Ovary (tissue), 9 donors: ENCODE results near the gene ZC3H14. TPM values are rescaled to one million over a fixed set of nuclear protein-coding genes. Genes with fewer than 3 reads are reported as not detected.

Source experiments
- DNase-seq, 5 donors: peaks; one replicate each; pipeline ENCODE4 v3.0.0-alpha.2; 2019 to 2020
- H3K27ac ChIP-seq, 2 donors: fragments of 200-600 bp; one replicate each; pipeline versions ENCODE4 v1.5.1 to v1.8.0; 2019 to 2022
- H3K27me3 ChIP-seq: fragments of 200-600 bp; one replicate; pipeline ENCODE4 v1.8.0; 2022
- H3K36me3 ChIP-seq: fragments of 200-600 bp; sonication (generic); one replicate; pipeline ENCODE4 v1.5.1; 2019
- H3K4me1 ChIP-seq: one replicate; pipeline ENCODE4 v1.8.1; 2013; ENCODE audit warnings: mild to moderate bottlenecking, moderate library complexity; ENCODE audit not compliant: insufficient read depth
- H3K4me3 ChIP-seq: fragments of 200-600 bp; sonication (generic); one replicate; pipeline ENCODE4 v1.5.1; 2017
- H3K9me3 ChIP-seq, 2 donors: fragments of 200-600 bp in 1 of 2; sonication (generic) in 1 of 2; one replicate each; pipeline versions ENCODE4 v1.5.1 to v1.8.1; 2013 to 2019; ENCODE audit warnings: mild to moderate bottlenecking in 1 of 2, moderate library complexity in 1 of 2
- EP300 ChIP-seq: sonication (generic); formaldehyde crosslinking; IDR thresholded peaks from one replicate; pipeline ENCODE4 v1.6.1; 2017; ENCODE audit warnings: antibody characterized with exemption
- POLR2A ChIP-seq: fragments of 450-650 bp; IDR thresholded peaks from one replicate; pipeline ENCODE4 v1.6.1; 2017; ENCODE audit warnings: antibody characterized with exemption, mild to moderate bottlenecking, moderate library complexity
- WGBS, 3 donors: extraction: QIAGEN DNeasy Blood & Tissue Kit in 1 of 3; methylation state at CpG; one replicate each; pipeline versions ENCODE4 v1.1.5 to v1.1.7; 2013 to 2017; 5-methylcytosine and 5-hydroxymethylcytosine counted together
- intact Hi-C, 4 donors: fragments of 100-400 bp; cut with DNase I; formaldehyde crosslinking; loops; one replicate each; pipeline versions ENCODE4 v1.11.0 to v1.15.1; 2022 to 2023
- polyA plus RNA-seq, 2 donors: library from polyadenylated mRNA; stranded (reverse); fragments of 200-250 nt in 1 of 2; fragments of 350-450 nt in 1 of 2; fragmentation: Illumina TruSeq in 1 of 2; extraction: RNeasy Lipid Tissue Mini Kit (QIAGEN cat#74804) in 1 of 2; gene quantifications; one replicate each; pipeline ENCODE4 v1.2.3, GENCODE V29; 2013 to 2014
- total RNA-seq, 7 donors: library from RNA; depleted of rRNA in 2 of 7; stranded (reverse); fragments of >200 nt in 2 of 7; fragmentation: NEBNext Ultra II Directional in 3 of 7; extraction: Animal tissue kit (Norgen Biotek cat#: 25700) in 3 of 7; gene quantifications; one replicate each; pipeline versions ENCODE4 v1.1.0 to v1.2.4, GENCODE V29; 2016 to 2023
- TF ChIP-seq, protein P1 (sequence below), 3 donors: fragments of 450-650 bp in 2 of 3; fragments of 200-600 bp in 1 of 3; IDR thresholded peaks; one replicate each; pipeline versions ENCODE4 v1.5.1 to v1.8.0; 2016 to 2022; ENCODE audit warnings: antibody characterized with exemption in 3 of 3, mild to moderate bottlenecking in 1 of 3
- donor health status: DM: no; HTN: no; CAD: no; lungs with moderate emphysema.
- donor health status: DM: no; HTN: no; CAD: no.
- donor health status: Bipolar disorder and iron deficiency.
- donor health status: DM: yes; HTN: yes; CAD: no.
- donor health status: DM: no; HTN: no; CAD: no.
- donor health status: DM: yes; HTN: yes; CAD: no.

The ZC3H14 gene
- total and polyA plus RNA-seq, 9 donors: 30.2 to 63.2 (median 57.1) TPM

DNA sequence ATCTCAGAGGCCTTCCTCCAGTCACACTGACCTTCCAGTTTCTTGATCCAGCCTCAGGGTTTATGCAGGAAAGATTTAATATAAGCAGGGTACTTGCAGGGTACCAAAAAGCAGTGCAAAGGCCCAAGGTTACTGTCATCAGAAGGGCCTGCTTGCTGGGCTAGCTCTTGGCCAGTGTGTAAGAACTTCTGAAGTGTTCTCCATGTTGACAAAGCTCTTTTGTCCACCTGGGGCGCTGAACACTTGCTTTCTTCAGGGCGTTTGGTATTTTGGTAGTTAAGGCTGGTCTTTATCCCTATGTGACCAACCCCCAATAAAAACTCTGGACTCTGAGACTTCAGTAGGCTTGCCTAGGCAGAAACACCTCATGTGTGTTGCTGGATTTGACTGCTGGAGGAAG is 69.7 kb downstream of the ZC3H14 start:
- 79 to 88% (median 80%) methylated on average over 2 of the region's 2 CpGs for WGBS, 3 donors
- H3K4me3 ChIP-seq: no peak overlapping the region
- H3K9me3 ChIP-seq: no peaks in the 10 kb centered on the region
- H3K27ac ChIP-seq: no peak overlapping the region
- H3K36me3 ChIP-seq: no peaks in the 10 kb centered on the region
- H3K27me3 ChIP-seq: no peaks in the 10 kb centered on the region
- no peaks in the 10 kb centered on the region for H3K4me1 ChIP-seq
- no peak for DNase-seq
- intact Hi-C loops: no loop called here
- no peak for TF ChIP-seq EP300
- TF ChIP-seq, protein P1, sequence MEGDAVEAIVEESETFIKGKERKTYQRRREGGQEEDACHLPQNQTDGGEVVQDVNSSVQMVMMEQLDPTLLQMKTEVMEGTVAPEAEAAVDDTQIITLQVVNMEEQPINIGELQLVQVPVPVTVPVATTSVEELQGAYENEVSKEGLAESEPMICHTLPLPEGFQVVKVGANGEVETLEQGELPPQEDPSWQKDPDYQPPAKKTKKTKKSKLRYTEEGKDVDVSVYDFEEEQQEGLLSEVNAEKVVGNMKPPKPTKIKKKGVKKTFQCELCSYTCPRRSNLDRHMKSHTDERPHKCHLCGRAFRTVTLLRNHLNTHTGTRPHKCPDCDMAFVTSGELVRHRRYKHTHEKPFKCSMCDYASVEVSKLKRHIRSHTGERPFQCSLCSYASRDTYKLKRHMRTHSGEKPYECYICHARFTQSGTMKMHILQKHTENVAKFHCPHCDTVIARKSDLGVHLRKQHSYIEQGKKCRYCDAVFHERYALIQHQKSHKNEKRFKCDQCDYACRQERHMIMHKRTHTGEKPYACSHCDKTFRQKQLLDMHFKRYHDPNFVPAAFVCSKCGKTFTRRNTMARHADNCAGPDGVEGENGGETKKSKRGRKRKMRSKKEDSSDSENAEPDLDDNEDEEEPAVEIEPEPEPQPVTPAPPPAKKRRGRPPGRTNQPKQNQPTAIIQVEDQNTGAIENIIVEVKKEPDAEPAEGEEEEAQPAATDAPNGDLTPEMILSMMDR (IDR thresholded peaks at IDR 0.05): no peak
- no peak for TF ChIP-seq POLR2A

DNA sequence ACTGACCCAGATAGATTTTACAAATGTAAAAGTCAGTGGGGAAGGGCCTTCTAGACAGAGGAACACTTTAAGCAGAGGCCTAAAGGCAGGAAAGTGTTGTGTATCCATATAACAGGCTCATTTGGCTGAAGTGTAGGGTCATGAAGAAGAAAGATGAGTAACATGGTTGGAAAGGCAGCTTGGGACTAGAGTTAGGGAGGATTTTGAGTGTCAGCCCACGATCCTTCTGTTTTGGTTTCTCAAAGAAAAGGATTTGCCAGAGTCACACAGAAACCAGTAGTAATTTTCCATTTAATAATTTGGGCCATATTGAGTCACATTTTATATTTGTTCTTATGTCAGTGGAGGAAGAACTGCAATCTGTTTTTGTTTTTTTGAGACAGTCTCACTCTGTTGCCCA is 76.4 kb downstream of the ZC3H14 start:
- Histone ChIP-seq H3K4me3 (no peak overlapping the region), H3K36me3 (no peaks in the 10 kb centered on the region), H3K4me1 (no peaks in the 10 kb centered on the region), H3K27ac (no peak overlapping the region), H3K9me3 (no peaks in the 10 kb centered on the region), H3K27me3 (no peaks in the 10 kb centered on the region)
- 63 to 86% (median 84%) methylated on average over 1 of the region's 1 CpG for WGBS, 3 donors
- no peak for DNase-seq
- intact Hi-C loops: no loop called here
- TF ChIP-seq, protein P1 (IDR thresholded peaks at IDR 0.05): no peak

DNA sequence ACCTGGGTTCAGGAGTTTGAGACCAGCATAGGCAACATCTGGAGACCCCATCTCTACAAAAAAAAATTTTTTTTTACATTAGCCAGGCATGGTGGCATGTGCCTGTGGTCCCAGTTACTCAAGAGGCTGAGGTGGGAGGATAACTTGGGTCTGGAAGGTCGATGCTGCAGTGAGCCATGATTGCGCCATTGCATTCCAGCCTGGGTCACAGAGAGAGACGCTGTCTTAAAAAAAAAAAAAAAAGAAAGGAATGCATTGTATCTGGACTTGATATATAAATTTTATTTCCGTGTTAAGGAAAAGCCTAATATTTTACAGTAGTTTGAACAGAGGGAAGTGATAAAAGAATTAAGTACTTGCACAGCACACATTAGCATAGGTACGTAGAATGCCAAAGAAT is 97.2 kb downstream of the ZC3H14 start:
- Histone ChIP-seq H3K27ac (no peak overlapping the region), H3K36me3 (no peaks in the 10 kb centered on the region), H3K9me3 (no peaks in the 10 kb centered on the region), H3K27me3 (no peaks in the 10 kb centered on the region), H3K4me1 (no peaks in the 10 kb centered on the region), H3K4me3 (no peak overlapping the region)
- intact Hi-C loops: loop anchor here in 1 of 4 donors (10.0 kb wide), 1 partner anchor 365 kb away; no protein-coding TSS in a partner anchor
- WGBS, 3 donors: 64 to 82% (median 71%) methylated on average over 5 of the region's 5 CpGs
- no peak for DNase-seq
- no peak for TF ChIP-seq POLR2A
- TF ChIP-seq EP300: no peak
- TF ChIP-seq, protein P1 (IDR thresholded peaks at IDR 0.05): no peak

DNA sequence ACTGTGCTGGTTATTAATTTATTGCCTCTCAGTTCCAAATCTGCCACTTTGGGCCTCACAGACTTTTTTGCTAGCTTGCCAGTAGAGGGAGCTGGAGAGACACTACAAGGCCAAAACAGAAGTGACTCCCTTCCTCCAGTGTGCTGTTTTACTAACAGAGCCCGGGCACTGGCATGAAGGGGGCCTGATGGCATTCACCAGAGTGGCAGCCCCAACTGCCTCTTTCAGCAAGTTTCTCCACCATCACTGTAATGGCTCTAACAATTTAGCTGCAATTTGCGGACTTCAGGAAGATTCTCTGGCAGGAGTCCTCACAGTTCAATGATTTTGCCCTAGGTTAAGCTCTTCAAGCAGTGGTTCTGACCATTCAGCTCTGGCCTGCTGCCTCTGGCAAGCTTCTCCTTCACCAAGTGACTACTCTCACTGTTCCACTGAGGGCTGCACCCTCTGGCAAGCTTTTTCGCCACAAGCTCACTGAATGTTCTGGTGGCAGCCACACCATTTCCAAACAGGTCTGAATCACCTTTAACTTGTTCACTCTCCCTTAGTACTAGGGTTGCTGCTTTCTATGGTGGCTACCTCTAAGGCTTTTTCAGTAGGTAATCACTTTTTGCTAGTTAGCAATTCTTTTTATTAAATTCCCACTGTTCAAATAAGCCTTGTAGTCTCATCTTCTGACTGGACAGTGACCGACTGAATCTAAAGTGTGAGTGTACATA is 104.9 kb downstream of the ZC3H14 start:
- peak; percentile 37 to 57 (median 49) for DNase-seq
- H3K36me3 ChIP-seq: no peaks in the 10 kb centered on the region
- intact Hi-C loops: loop anchor here in 2 of 4 donors (5.0 to 10.0 kb wide), 2 partner anchors 200 to 357 kb away; no protein-coding TSS in a partner anchor
- H3K27ac ChIP-seq: no peak overlapping the region
- no peaks in the 10 kb centered on the region for H3K4me1 ChIP-seq
- 31 to 50% (median 38%) methylated on average over 4 of the region's 4 CpGs for WGBS, 3 donors
- no peaks in the 10 kb centered on the region for H3K9me3 ChIP-seq
- TF ChIP-seq EP300 (no peak), POLR2A (no peak)
- TF ChIP-seq, protein P1 (IDR thresholded peaks at IDR 0.05): peak; percentile 68 to 72 (median 70)
- no peaks in the 10 kb centered on the region for H3K27me3 ChIP-seq
- no peak overlapping the region for H3K4me3 ChIP-seq
